ENCODE measurements around the gene CCDC86.

CCDC86 gene

GRCh38 chr11:60831501-60832079 lies 10.3 kb upstream of the CCDC86 start:
- DNase-seq = no peak

GRCh38 chr11:60834742-60835533 lies 7.0 kb upstream of the CCDC86 start:
- DNase-seq = no peak

- DNase-seq = peak in 1 of 2 donors; percentile 13
Observed at GRCh38 chr11:60835534-60835846, 6.4 kb upstream of the CCDC86 start.

GRCh38 chr11:60836866-60837515 lies 4.9 kb upstream of the CCDC86 start:
- DNase-seq = no peak

GRCh38 chr11:60838132-60838531 lies 3.8 kb upstream of the CCDC86 start:
- DNase-seq = no peak

- no peak for DNase-seq
Observed at GRCh38 chr11:60840470-60841430, 1.2 kb upstream of the CCDC86 start.

GRCh38 chr11:60842668-60843600 lies 1.0 kb downstream of the CCDC86 start:
- DNase-seq = no peak

GRCh38 chr11:60844045-60844869 lies 2.3 kb downstream of the CCDC86 start:
- no peak for DNase-seq

GRCh38 chr11:60844870-60845221 lies 2.9 kb downstream of the CCDC86 start:
- DNase-seq = no peak

- no peak for DNase-seq
Observed at GRCh38 chr11:60845338-60845737, 3.4 kb downstream of the CCDC86 start.

- DNase-seq = no peak
Observed at GRCh38 chr11:60847281-60847680, 5.4 kb downstream of the CCDC86 start.

GRCh38 chr11:60847896-60848295 lies 6.0 kb downstream of the CCDC86 start:
- DNase-seq = no peak

GRCh38 chr11:60848714-60849151 lies 6.8 kb downstream of the CCDC86 start:
- DNase-seq = no peak

- no peak for DNase-seq
Observed at GRCh38 chr11:60849641-60850520, 8.0 kb downstream of the CCDC86 start.

GRCh38 chr11:60851327-60852104 lies 9.6 kb downstream of the CCDC86 start:
- no peak for DNase-seq

- no peak for DNase-seq
Observed at GRCh38 chr11:60852117-60852981, 10.4 kb downstream of the CCDC86 start.

- no peak for DNase-seq
Observed at GRCh38 chr11:60852982-60853950, 11.4 kb downstream of the CCDC86 start.
